GM10266 (cell line): ENCODE data around the gene OR11G2.
A peak's percentile ranks its signal among the peaks of the same experiment; 100 is the strongest.
"Not testable (repeated sequence)": the region's sequence is repeated elsewhere in the genome, so short reads cannot be mapped to it uniquely, and the experiment has no call there.

ENCODE experiments used
- DNase-seq: peaks from one replicate; pipeline ENCODE4 v3.0.0; 2012; ENCODE audit errors: extremely low spot score
- CTCF ChIP-seq: IDR thresholded peaks from 2 replicates; pipeline ENCODE4 v1.5.1; 2012; ENCODE audit warnings: mild to moderate bottlenecking, low read depth; ENCODE audit not compliant: control insufficient read depth, insufficient read depth; ENCODE audit errors: missing control alignments

The OR11G2 gene

GRCh38 chr14:20223410-20223809 lies 32.7 kb downstream of the OR11G2 start, which contains the start of gene OR11H6:
TSS of gene OR11H6 (plus strand) at chr14:20223710. CDS start at chr14:20223710, 0 bp downstream.
- DNase-seq: no peak
- TF ChIP-seq CTCF: no peak

DNA sequence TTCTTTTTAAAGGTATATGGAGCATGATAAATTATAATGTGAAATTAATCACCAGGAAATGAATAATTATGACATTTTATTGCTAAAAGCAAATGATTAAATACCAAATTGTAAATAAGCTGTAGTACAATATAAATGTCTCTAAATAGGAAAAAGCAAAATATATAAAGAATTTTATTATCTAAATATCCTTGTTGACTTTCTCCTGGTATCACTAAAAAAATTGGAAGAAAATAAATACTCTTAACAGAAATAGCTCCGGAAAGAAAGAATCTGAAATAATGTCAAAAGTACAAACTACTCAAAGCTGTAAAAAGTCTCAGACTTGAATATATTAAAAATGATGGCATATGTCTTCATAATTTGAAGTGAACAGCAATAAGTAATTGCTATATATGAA lies 38.0 kb downstream of the OR11G2 start, which contains the start of gene OR11H7:
TSS of gene OR11H7 (plus strand) at position 301 of the 400 bp plus-strand sequence.
- DNase-seq: no peak
- TF ChIP-seq CTCF: no peak

GRCh38 chr14:20235415-20235814 lies 44.7 kb downstream of the OR11G2 start:
- not testable (repeated sequence) for DNase-seq

- TF ChIP-seq CTCF: peak; percentile 39
- no peak for DNase-seq
These were observed 57.0 kb downstream of the OR11G2 start for GRCh38 chr14:20247646-20248246.
